HG03060 (cell line): ENCODE results near the gene CETP.

Source experiments
- ATAC-seq: cut with Tn5 transposase; IDR thresholded peaks from one replicate; pipeline ENCODE4 v1.9.1; 2021; ENCODE audit warnings: low read depth, moderate number of reproducible peaks; ENCODE audit not compliant: unreplicated experiment

Gene CETP

GRCh38 chr16:56961851-56962281 is at the start of gene CETP:
CETP (plus strand) TSS chr16:56961950; CDS start chr16:56961980, 30 bp downstream.
- no peak for ATAC-seq

- ATAC-seq: no peak
These were observed 48.7 kb upstream of the CETP start for GRCh38 chr16:56912746-56913708.

- no peak for ATAC-seq
These were observed 46.9 kb upstream of the CETP start for GRCh38 chr16:56914896-56915295.

GRCh38 chr16:56915336-56916119 is 46.2 kb upstream of the CETP start:
- no peak for ATAC-seq

GRCh38 chr16:56916571-56917403 is 45.0 kb upstream of the CETP start:
- peak; percentile 74 for ATAC-seq

- no peak for ATAC-seq
These were observed 43.2 kb upstream of the CETP start for GRCh38 chr16:56918467-56919012.

GRCh38 chr16:56919099-56919800 is 42.5 kb upstream of the CETP start:
- no peak for ATAC-seq

- no peak for ATAC-seq
These were observed 40.2 kb upstream of the CETP start for GRCh38 chr16:56921571-56921970.

GRCh38 chr16:56923481-56924091 is 38.2 kb upstream of the CETP start:
- ATAC-seq: no peak

GRCh38 chr16:56927471-56927870 is 34.3 kb upstream of the CETP start:
- no peak for ATAC-seq

GRCh38 chr16:56929639-56930038 is 32.1 kb upstream of the CETP start:
- no peak for ATAC-seq

GRCh38 chr16:56930486-56931270 is 31.1 kb upstream of the CETP start:
- no peak for ATAC-seq

GRCh38 chr16:56931271-56931891 is 30.4 kb upstream of the CETP start:
- ATAC-seq: peak; percentile 29

GRCh38 chr16:56931892-56932720 is 29.6 kb upstream of the CETP start, which contains the start of gene HERPUD1:
HERPUD1 (plus strand) TSS chr16:56932142; CDS start chr16:56932245, 103 bp downstream.
- ATAC-seq: peak; percentile 56

GRCh38 chr16:56932721-56933619 is 28.8 kb upstream of the CETP start:
- ATAC-seq: no peak
